Lower lobe of right lung (tissue), 2 donors: ENCODE results near the gene CUX1. TPM values are rescaled to one million over a fixed set of nuclear protein-coding genes. Genes with fewer than 3 reads are reported as not detected.
A peak's percentile ranks its signal among the peaks of the same experiment; 100 is the strongest.

Source experiments
- ATAC-seq, 2 donors: fragments of 200-7000 bp; cut with Tn5 transposase; one replicate each; pipeline ENCODE4 v1.9.1; 2020 to 2022; ENCODE audit warnings: mild to moderate bottlenecking in 2 of 2, moderate library complexity in 2 of 2
- DNase-seq: peaks from one replicate; pipeline ENCODE4 v3.0.0-alpha.2; 2020
- H3K27ac ChIP-seq: fragments of 200-600 bp; one replicate; pipeline ENCODE4 v1.8.0; 2022
- H3K27me3 ChIP-seq: fragments of 200-600 bp; one replicate; pipeline ENCODE4 v1.8.0; 2022; ENCODE audit warnings: low read depth
- H3K36me3 ChIP-seq: fragments of 200-600 bp; one replicate; pipeline ENCODE4 v1.8.0; 2022; ENCODE audit warnings: mild to moderate bottlenecking
- H3K4me1 ChIP-seq: fragments of 200-600 bp; one replicate; pipeline ENCODE4 v1.8.0; 2022
- H3K4me3 ChIP-seq: fragments of 200-600 bp; one replicate; pipeline ENCODE4 v1.8.0; 2022; ENCODE audit warnings: mild to moderate bottlenecking
- H3K9me3 ChIP-seq: fragments of 200-600 bp; one replicate; pipeline ENCODE4 v1.8.0; 2022
- CTCF ChIP-seq: fragments of 200-600 bp; IDR thresholded peaks from one replicate; pipeline ENCODE4 v1.8.0; 2022; ENCODE audit warnings: antibody characterized with exemption, mild to moderate bottlenecking
- intact Hi-C: fragments of 100-400 bp; cut with DNase I; formaldehyde crosslinking; loops from one replicate; pipeline ENCODE4 v1.11.0; 2022
- total RNA-seq: library from RNA; stranded (reverse); fragmentation: NEBNext Ultra II Directional; extraction: Animal tissue kit (Norgen Biotek cat#: 25700); gene quantifications from one replicate; pipeline ENCODE4 v1.2.1, GENCODE V29; 2021
- donor health status: DM: no; HTN: yes; CAD: no; lungs with severe emphysema.

The CUX1 gene
- total RNA-seq, 1 donor from 2014 or later, result 118 TPM

- no peaks in the 10 kb centered on the region for H3K27me3 ChIP-seq
- ATAC-seq (no peak), DNase-seq (no peak)
- no peaks in the 10 kb centered on the region for H3K9me3 ChIP-seq
- no peak for TF ChIP-seq CTCF
- peak overlapping the region; percentile 66 for H3K27ac ChIP-seq
- intact Hi-C loops, result no loop called here
- H3K4me1 ChIP-seq, result peaks cover 63% of the 10 kb centered on the region
- H3K36me3 ChIP-seq, result no peaks in the 10 kb centered on the region
- no peak overlapping the region for H3K4me3 ChIP-seq
Measured at GRCh38 chr7:101859411-101860106, 42.1 kb downstream of the CUX1 start.

- Histone ChIP-seq H3K9me3 (no peaks in the 10 kb centered on the region), H3K4me1 (peaks cover 57% of the 10 kb centered on the region), H3K27ac (peak overlapping the region; percentile 66), H3K36me3 (no peaks in the 10 kb centered on the region), H3K4me3 (no peak overlapping the region), H3K27me3 (no peaks in the 10 kb centered on the region)
- ATAC-seq, result no peak
- DNase-seq, result no peak
- no peak for TF ChIP-seq CTCF
- intact Hi-C loops, result no loop called here
Measured at GRCh38 chr7:101860316-101861217, 43.1 kb downstream of the CUX1 start.

- H3K4me3 ChIP-seq, result no peak overlapping the region
- H3K36me3 ChIP-seq, result no peaks in the 10 kb centered on the region
- DNase-seq, result no peak
- H3K27me3 ChIP-seq, result no peaks in the 10 kb centered on the region
- no peaks in the 10 kb centered on the region for H3K9me3 ChIP-seq
- intact Hi-C loops, result no loop called here
- peaks cover 49% of the 10 kb centered on the region for H3K4me1 ChIP-seq
- H3K27ac ChIP-seq, result no peak overlapping the region
- TF ChIP-seq CTCF, result no peak
- no peak for ATAC-seq
Measured at GRCh38 chr7:101861218-101861775, 43.9 kb downstream of the CUX1 start.

- Histone ChIP-seq H3K27me3 (no peaks in the 10 kb centered on the region), H3K4me1 (peaks cover 37% of the 10 kb centered on the region), H3K27ac (no peak overlapping the region), H3K4me3 (no peak overlapping the region), H3K9me3 (no peaks in the 10 kb centered on the region), H3K36me3 (no peaks in the 10 kb centered on the region)
- no peak for TF ChIP-seq CTCF
- ATAC-seq, result no peak
- DNase-seq, result no peak
- intact Hi-C loops, result no loop called here
Measured at GRCh38 chr7:101862280-101863220, 45.1 kb downstream of the CUX1 start.

GRCh38 chr7:101863598-101863997, 46.2 kb downstream of the CUX1 start:
- no peaks in the 10 kb centered on the region for H3K27me3 ChIP-seq
- no peak for TF ChIP-seq CTCF
- no peak overlapping the region for H3K27ac ChIP-seq
- H3K4me1 ChIP-seq, result peaks cover 28% of the 10 kb centered on the region
- no peaks in the 10 kb centered on the region for H3K36me3 ChIP-seq
- DNase-seq (no peak), ATAC-seq (no peak)
- H3K4me3 ChIP-seq, result no peak overlapping the region
- intact Hi-C loops, result no loop called here
- H3K9me3 ChIP-seq, result no peaks in the 10 kb centered on the region
